Amniotic stem cell (primary cell): ENCODE results near the gene REM1.

Source experiments
- DNase-seq: peaks from one replicate; lab custom pipeline; 2025; lab: John Stamatoyannopoulos, UW

Gene REM1

GRCh38 chr20:31523361-31524283, 48.5 kb downstream of the REM1 start:
- DNase-seq, result no peak

GRCh38 chr20:31527266-31527665, 52.2 kb downstream of the REM1 start:
- DNase-seq, result no peak
